Psoas muscle (tissue), 8 donors: ENCODE data around the gene STX18. TPM values are rescaled to one million over a fixed set of nuclear protein-coding genes. Genes with fewer than 3 reads are reported as not detected.
A peak's percentile ranks its signal among the peaks of the same experiment; 100 is the strongest.

Experiments used
- ATAC-seq, 4 donors: fragments of 200-7000 bp; cut with Tn5 transposase; one replicate each; pipeline ENCODE4 v1.9.1; 2020; ENCODE audit warnings: moderate library complexity in 3 of 4, mild to moderate bottlenecking in 2 of 4
- DNase-seq, 2 donors: peaks; one replicate each; pipeline ENCODE4 v3.0.0-alpha.2; 2020
- H3K27ac ChIP-seq: fragments of 200-600 bp; one replicate; pipeline ENCODE4 v1.8.0; 2022
- H3K27me3 ChIP-seq, 3 donors: fragments of 200-600 bp in 1 of 3; one replicate each; pipeline versions ENCODE4 v1.6.1 to v1.8.0; 2013 to 2022; ENCODE audit warnings: low read length in 2 of 3, mild to moderate bottlenecking in 2 of 3, moderate library complexity in 1 of 3; ENCODE audit not compliant: insufficient read depth in 3 of 3
- H3K36me3 ChIP-seq, 2 donors: fragments of 200-600 bp in 1 of 2; one replicate each; pipeline versions ENCODE4 v1.6.1 to v1.8.0; 2013 to 2022; ENCODE audit warnings: low read depth in 1 of 2, mild to moderate bottlenecking in 1 of 2, moderate library complexity in 1 of 2; ENCODE audit not compliant: insufficient read depth in 1 of 2
- H3K4me1 ChIP-seq: fragments of 200-600 bp; one replicate; pipeline ENCODE4 v1.8.0; 2022
- H3K4me3 ChIP-seq: fragments of 200-600 bp; one replicate; pipeline ENCODE4 v1.8.0; 2022; ENCODE audit warnings: mild to moderate bottlenecking
- H3K9me3 ChIP-seq: fragments of 200-600 bp; one replicate; pipeline ENCODE4 v1.8.0; 2022
- WGBS, 3 donors: extraction: QIAGEN DNeasy Blood & Tissue Kit; methylation state at CpG; one replicate each; pipeline versions ENCODE4 v1.1.6 to v1.1.7; 2013; 5-methylcytosine and 5-hydroxymethylcytosine counted together
- intact Hi-C, 2 donors: fragments of 100-400 bp; cut with DNase I; formaldehyde crosslinking; loops; one replicate each; pipeline versions ENCODE4 v1.11.0 to v1.14.2; 2022
- polyA plus RNA-seq, 3 donors: library from polyadenylated mRNA; stranded (reverse); fragments of 200-250 nt; gene quantifications; one replicate each; pipeline ENCODE4 v1.2.3, GENCODE V29; 2013
- total RNA-seq, 4 donors: library from RNA; stranded (reverse); fragmentation: NEBNext Ultra II Directional in 2 of 4; extraction: Animal tissue kit (Norgen Biotek cat#: 25700) in 2 of 4; gene quantifications; one replicate each; pipeline versions ENCODE4 v1.2.1 to v1.2.4, GENCODE V29; 2021 to 2023
- TF ChIP-seq, protein P1 (sequence below): fragments of 200-600 bp; IDR thresholded peaks from one replicate; pipeline ENCODE4 v1.8.0; 2022; ENCODE audit warnings: antibody characterized with exemption
- donor health status: healthy with polysubstance abuse.
- donor health status: DM: no; HTN: no; CAD: no; lungs with moderate emphysema.
- donor health status: Bipolar disorder and iron deficiency.
- donor health status: healthy.
- donor health status: DM: yes; HTN: yes; CAD: no.
- donor health status: DM: no; HTN: no; CAD: no.
- donor health status: DM: no; HTN: no; CAD: no.
- donor health status: DM: yes; HTN: yes; CAD: no.

Gene STX18
- total and polyA plus RNA-seq, 7 donors: 12.1 to 29.7 (median 21.1) TPM

DNA sequence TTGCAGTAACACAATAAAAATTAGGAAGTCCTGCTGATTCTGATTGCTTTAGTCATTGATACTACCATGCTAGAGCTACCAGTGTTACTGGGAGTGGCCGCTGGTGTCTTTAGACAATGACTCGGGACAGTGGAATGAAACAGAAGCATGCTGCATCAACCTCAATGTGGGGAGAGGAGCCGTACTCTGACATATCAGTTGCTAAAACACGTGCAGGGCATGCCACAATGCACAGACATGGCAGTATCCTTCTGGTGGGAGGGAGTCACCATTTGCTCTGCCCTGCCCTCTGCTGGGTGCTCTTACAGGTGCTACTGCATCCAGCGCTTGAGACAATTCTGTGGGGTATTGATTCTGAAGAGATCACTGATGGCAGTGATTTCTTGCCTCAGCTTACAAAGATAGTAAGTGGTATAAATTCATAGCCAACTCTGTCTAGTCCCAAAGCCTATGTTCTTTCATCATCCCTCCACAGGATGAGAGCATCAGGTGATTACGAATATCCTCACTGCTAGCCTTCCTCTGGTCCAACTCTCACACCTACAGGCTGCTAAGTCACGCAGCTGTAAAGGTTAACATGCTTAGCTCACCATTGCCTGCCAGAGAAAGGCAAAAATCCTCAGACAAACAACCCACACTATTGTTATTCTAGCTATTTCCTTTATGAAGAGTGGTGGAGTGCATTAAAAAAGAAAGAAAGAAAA is 111.2 kb downstream of the STX18 start:
- Histone ChIP-seq H3K27ac (no peak overlapping the region), H3K9me3 (no peaks in the 10 kb centered on the region), H3K4me1 (no peaks in the 10 kb centered on the region), H3K4me3 (no peak overlapping the region), H3K36me3 (peaks cover 0 to 53% of the 10 kb centered on the region in 2 donors), H3K27me3 (no peaks in the 10 kb centered on the region)
- no peak for DNase-seq
- TF ChIP-seq, protein P1, sequence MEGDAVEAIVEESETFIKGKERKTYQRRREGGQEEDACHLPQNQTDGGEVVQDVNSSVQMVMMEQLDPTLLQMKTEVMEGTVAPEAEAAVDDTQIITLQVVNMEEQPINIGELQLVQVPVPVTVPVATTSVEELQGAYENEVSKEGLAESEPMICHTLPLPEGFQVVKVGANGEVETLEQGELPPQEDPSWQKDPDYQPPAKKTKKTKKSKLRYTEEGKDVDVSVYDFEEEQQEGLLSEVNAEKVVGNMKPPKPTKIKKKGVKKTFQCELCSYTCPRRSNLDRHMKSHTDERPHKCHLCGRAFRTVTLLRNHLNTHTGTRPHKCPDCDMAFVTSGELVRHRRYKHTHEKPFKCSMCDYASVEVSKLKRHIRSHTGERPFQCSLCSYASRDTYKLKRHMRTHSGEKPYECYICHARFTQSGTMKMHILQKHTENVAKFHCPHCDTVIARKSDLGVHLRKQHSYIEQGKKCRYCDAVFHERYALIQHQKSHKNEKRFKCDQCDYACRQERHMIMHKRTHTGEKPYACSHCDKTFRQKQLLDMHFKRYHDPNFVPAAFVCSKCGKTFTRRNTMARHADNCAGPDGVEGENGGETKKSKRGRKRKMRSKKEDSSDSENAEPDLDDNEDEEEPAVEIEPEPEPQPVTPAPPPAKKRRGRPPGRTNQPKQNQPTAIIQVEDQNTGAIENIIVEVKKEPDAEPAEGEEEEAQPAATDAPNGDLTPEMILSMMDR: peak; percentile 43
- WGBS, 3 donors: 67 to 71% (median 70%) methylated on average over 7 of the region's 7 CpGs
- intact Hi-C loops: no loop called here
- peak; percentile 54 to 71 (median 61) for ATAC-seq

DNA sequence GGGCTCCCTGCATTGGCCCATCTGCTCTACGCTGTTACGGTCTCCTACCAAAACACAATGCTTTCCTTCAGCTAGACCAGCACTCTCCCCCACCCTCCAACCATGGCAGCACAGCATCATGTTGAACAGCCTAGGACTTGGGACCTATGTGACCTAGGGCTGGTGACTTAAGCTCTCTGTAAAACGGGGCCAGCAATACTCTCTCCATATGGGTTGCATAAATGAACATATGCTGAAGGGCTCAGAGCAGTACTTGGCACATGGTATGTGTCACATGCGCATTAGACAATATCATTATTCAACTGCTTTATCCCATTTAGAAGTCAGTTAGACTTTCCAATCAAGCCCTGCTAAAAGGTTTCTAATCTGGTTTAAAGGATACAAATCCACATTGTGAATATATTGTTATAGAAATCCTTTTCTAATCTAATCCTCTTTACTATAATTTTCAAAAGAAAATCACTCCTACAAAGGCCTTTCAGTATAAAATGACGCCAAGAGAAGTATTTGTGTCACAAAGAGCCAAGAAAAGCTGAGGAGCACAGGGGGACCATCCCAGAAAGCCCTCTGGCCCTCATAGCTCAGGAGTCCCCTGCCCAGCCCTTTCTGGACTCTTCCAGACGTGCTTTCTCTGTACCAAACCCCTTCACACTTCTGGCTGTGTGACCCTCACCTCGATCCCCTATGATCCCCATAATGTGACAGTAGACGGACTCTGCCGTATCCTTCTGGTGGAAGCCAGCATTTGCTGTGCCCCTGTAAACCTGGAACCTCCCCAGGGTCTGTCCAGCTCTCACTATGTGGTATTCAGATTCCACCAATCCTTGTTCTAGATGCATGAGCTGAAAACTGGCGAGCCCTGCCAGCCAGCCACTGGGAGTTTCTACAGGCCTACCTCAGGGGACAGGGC is 112.6 kb downstream of the STX18 start:
- TF ChIP-seq, protein P1: no peak

DNA sequence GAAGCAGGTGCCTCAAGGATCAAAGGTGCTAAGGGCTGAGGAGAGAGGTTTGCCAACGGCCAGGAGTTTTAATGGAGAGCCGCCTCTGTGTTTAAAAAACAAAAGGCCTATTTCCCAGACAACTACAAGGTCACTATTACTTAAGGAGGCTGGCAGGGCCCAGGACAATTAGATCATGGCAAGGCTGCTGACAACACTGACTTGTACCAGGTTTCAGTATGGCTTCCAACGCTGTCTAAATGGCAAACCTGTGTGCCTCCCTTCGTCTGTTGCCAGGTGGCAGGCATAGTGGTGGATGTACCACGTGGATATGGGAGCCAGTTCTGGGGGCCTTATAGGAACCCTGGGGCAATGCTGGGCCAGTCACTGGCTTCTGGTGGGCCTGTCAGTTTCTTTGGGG is 114.0 kb downstream of the STX18 start:
- 79 to 83% (median 80%) methylated on average over 5 of the region's 5 CpGs for WGBS, 3 donors
- no peaks in the 10 kb centered on the region for H3K9me3 ChIP-seq
- peaks cover 0 to 54% of the 10 kb centered on the region in 2 donors for H3K36me3 ChIP-seq
- H3K4me3 ChIP-seq: no peak overlapping the region
- no peaks in the 10 kb centered on the region for H3K27me3 ChIP-seq
- no peak overlapping the region for H3K27ac ChIP-seq
- intact Hi-C loops: no loop called here
- DNase-seq: no peak
- TF ChIP-seq, protein P1: no peak
- no peaks in the 10 kb centered on the region for H3K4me1 ChIP-seq
- ATAC-seq: no peak

More for the DNA sequence above, 112.6 kb downstream of the STX18 start:
- H3K4me1 ChIP-seq: no peaks in the 10 kb centered on the region
- ATAC-seq (no peak), DNase-seq (no peak)
- WGBS, 3 donors: 89 to 96% (median 95%) methylated on average over 10 of the region's 10 CpGs
- no peaks in the 10 kb centered on the region for H3K27me3 ChIP-seq
- intact Hi-C loops: no loop called here
- H3K4me3 ChIP-seq: no peak overlapping the region
- no peak overlapping the region for H3K27ac ChIP-seq
- peaks cover 0 to 51% of the 10 kb centered on the region in 2 donors for H3K36me3 ChIP-seq
- H3K9me3 ChIP-seq: no peaks in the 10 kb centered on the region

- 84 to 87% (median 85%) methylated on average over 12 of the region's 12 CpGs for WGBS, 3 donors
- H3K36me3 ChIP-seq: peaks cover 0 to 52% of the 10 kb centered on the region in 2 donors
- H3K9me3 ChIP-seq: no peaks in the 10 kb centered on the region
- H3K27ac ChIP-seq: no peak overlapping the region
- no peaks in the 10 kb centered on the region for H3K27me3 ChIP-seq
- ATAC-seq (no peak), DNase-seq (no peak)
- intact Hi-C loops: no loop called here
- H3K4me3 ChIP-seq: no peak overlapping the region
- TF ChIP-seq, protein P1: no peak
- H3K4me1 ChIP-seq: no peaks in the 10 kb centered on the region
Measured at GRCh38 chr4:4427121-4427870, 114.6 kb downstream of the STX18 start.
